Central memory CD4-positive, alpha-beta T cell (primary cell): ENCODE results near the gene ANKK1.

Source experiments
- DNase-seq: peaks from one replicate; pipeline ENCODE4 v3.0.0; 2022
- total RNA-seq, 3 experiments: gene quantifications; one replicate each; lab custom pipeline; 2026; lab: John Stamatoyannopoulos, UW

The ANKK1 gene
- 0.14 to 4.6 (median 3.5) reads per million in 3 experiments for total RNA-seq

- no peak for DNase-seq
Measured at GRCh38 chr11:113387605-113388211, at the start of gene ANKK1. Gene ANKK1 (plus strand): TSS chr11:113387779. CDS start chr11:113387885, 106 bp downstream.

- no peak for DNase-seq
Measured at GRCh38 chr11:113338730-113339129, 48.8 kb upstream of the ANKK1 start.

DNA sequence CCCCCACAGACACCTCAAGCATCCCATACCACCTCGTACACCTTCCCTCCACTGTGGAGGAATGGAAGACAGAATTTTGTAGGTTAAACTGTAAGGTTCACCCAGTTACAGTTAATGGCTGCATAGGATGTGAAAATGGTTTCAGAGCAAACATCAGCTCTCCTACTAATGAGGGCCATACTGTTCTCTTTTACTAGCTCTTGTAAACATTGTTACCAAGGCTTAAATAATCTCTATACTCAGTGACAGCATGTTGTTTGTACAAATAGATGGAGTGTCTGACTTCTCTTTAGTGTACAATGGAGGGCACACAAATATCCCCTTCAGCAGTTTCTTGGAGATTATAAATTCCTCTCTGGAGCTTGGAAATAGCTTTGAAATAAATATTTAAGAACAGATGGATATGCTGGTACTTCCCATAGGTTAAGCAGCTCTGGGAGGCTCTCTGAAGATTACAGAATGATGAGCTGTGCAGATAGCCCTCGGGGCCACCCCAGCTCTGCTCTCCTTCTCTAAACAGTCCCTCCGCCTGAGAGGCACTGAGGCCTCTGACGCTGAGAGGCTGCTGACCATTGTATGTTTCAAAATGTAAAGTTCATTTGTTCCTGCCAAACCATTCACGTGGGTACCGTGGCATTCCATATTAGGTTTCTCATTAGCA, 47.5 kb upstream of the ANKK1 start:
- no peak for DNase-seq

GRCh38 chr11:113341388-113342165, 46.0 kb upstream of the ANKK1 start:
- DNase-seq, result no peak

DNA sequence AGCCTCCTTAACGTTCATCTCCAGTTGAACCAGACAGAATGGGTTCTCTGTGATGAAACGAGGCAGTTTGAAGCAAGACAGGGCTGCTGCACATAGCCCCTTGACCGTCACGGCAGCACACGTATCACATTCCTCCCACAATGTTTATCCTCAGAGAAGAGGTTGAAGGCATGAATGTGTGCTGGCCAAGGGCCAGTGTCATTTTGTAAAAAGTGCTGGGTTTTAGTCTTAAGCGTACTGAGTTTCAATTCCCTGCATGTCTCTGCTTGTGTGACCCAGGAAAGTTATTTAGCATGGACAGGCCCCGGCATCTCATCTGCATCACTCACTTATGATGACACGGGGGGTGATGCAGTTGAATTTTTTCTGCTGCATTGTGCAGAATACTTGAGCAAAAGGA, 41.6 kb upstream of the ANKK1 start:
- no peak for DNase-seq

- no peak for DNase-seq
Measured at GRCh38 chr11:113349528-113349927, 38.1 kb upstream of the ANKK1 start.

- DNase-seq, result no peak
Measured at GRCh38 chr11:113350336-113351067, 37.1 kb upstream of the ANKK1 start.

DNA sequence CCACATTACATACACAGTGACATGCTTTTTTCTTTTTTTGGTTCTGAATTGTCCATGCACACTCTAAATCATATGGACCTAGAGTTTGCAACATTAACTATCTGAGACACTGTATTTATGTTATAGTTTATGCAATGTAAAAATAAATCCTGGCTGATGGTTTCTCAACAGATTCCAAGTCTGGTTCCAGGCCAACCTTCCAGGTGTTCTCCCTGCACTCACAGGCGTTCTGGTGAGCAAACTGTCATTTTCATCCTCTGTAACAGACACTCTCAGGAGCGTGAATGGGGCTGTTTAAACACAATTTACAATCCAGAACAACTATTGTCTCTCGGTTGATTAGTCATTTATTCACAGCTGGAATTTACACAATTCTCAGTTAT, 36.5 kb upstream of the ANKK1 start:
- DNase-seq, result no peak

GRCh38 chr11:113351480-113351879, 36.1 kb upstream of the ANKK1 start:
- DNase-seq, result no peak

DNA sequence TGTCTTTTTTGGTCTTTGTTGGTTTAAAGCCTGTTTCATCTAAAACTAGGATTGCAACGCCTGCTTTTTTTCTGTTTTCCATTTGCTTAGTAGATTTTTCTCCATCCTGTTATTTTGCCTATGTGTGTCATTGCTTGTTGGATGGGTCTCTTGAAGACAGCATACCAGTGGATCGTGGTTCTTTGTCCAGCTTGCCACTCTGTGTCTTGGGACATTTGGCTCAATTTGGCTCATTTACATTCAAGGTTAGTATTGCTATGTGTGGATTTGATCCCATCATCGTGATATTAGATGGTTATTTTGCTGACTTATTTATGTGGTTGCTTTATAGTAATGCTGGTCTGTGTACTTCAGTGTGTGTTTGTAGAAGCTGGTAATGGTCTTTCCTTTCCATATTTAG, 31.4 kb upstream of the ANKK1 start:
- no peak for DNase-seq

DNA sequence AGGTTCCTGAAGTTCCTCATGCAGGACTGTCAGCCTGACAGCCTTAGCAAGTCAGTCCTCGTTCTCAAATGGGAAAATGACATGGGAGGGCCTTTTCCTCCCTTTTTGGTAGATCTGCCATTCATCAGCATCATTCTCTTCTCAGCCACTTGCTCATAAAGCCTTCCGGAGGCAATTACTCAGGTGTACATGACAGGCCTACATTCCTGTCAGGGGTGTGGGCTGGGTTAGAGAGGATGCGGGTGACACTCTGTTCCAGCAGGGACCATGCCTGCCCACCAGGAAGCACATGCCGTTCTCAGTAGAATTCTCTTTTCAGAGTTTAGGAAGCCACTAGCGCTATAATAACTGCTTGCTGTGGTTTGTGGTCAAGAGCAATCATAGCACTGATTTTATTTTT, 24.2 kb upstream of the ANKK1 start:
- DNase-seq, result no peak

DNA sequence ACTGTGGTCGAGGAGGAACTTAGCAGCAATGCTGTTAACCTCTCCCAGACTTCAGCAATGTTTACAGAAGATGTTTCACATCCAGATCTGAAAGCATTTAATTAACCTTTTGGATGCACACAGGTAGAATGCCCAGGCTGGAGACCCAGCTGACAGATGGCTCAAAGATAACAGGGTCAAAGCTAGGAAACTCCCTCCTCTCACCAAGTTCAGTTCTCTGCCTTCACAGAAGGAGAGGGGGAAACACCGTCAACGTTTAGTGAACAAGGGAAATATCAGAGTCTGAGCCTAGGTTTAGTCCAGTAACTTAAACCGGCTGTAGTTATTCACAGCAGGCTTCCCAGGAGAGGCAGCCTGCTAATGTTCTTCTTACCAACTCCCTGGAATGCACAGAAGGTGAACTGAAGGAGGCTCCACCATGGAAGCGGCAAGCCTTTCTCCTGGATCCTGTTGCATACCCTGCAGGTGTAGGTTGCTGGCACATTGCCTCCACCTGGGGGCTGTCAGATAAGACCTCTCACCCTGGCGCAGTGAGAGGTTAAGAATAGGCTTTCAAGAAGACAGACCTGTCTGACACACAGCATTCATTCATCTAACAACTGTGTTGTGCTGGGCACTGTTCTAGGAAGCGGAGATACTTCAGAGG, 23.5 kb upstream of the ANKK1 start:
- DNase-seq, result no peak

GRCh38 chr11:113365895-113366294, 21.7 kb upstream of the ANKK1 start:
- no peak for DNase-seq

DNA sequence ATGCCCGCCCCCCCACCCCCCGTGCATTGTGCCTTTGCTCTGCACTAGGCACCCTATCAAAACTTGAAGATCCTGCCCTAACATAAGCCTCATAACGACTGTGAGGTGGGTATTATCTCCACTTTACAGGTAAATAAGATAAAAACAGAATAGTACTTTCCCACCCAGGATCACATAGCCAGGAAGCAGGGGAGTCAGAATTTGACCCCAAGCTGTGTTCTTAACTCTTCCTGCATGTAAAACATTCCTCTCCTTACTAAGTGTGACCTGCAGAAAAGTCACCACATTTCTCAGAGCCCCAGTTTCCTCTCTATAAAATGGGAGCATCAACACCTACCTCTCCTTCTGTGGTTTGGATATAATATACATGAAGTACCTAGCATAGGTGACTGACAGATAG, 18.2 kb upstream of the ANKK1 start:
- DNase-seq, result no peak

GRCh38 chr11:113370634-113371033, 16.9 kb upstream of the ANKK1 start:
- no peak for DNase-seq

DNA sequence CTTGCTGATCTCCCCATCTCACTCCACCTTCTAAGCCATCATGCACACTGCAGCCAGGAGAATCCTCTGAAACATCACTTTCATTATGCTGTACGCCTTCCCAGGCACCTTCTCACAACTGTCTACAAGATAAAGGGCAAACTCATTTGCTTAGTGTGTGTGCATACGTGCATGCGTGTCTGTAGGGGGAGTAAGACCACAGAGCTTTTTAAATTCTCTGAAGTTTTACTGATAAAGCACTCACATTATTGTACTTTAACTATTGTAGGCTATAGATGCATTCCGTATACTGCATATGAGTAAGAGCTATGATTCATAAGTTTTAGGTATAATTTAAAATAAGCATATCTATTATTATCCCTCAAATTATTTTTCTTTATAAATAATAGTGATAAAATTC, 15.3 kb upstream of the ANKK1 start:
- no peak for DNase-seq

GRCh38 chr11:113373306-113373705, 14.3 kb upstream of the ANKK1 start:
- no peak for DNase-seq

- DNase-seq, result no peak
Measured at GRCh38 chr11:113373981-113374560, 13.5 kb upstream of the ANKK1 start.

GRCh38 chr11:113375402-113375801, 12.2 kb upstream of the ANKK1 start:
- no peak for DNase-seq

- DNase-seq, result no peak
Measured at GRCh38 chr11:113376156-113376555, 11.4 kb upstream of the ANKK1 start.

- no peak for DNase-seq
Measured at GRCh38 chr11:113377681-113378412, 9.7 kb upstream of the ANKK1 start.

GRCh38 chr11:113378692-113379091, 8.9 kb upstream of the ANKK1 start:
- no peak for DNase-seq
